ENCODE data around the gene GCA.
A peak's percentile ranks its signal among the peaks of the same experiment; 100 is the strongest.

DNA sequence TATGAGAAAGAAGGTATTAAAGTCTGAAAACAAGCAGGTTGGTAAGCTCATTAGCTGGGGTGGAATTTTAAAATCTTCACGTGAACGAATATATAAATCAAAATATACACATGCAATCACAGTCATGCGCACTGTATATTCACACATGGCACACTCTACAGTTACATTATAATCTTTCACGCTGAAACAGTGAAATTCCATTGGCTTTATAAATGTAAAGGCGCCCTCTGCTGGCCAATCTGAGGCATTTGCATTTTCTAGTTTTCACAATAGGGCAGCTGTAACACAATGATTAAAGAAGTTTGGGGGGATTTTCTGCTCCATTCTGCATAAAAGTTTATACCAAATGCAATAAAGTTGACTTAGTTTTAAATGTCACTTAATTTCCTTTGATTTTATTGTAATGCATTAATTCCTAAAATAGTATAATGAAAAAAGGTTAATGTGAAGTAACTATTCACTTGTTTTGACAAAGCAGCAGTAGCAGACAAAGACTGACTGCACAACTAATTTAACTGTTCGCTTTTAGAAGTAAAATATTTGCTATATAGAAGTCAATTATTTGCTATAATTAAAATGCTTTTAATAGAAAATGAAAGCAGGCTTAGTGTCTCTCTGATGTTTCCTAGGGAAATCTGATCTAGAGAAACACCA lies 42.7 kb upstream of the GCA start:
- TF ChIP-seq EP300 (IDR thresholded peaks at IDR 0.05) (no peak), CTCF (IDR thresholded peaks at IDR 0.05) (peak; percentile 82 to 89 (median 84)), POLR2A (IDR thresholded peaks at IDR 0.05) (no peak), POLR2AphosphoS5 (IDR thresholded peaks at IDR 0.05) (no peak)

Data from gastroesophageal sphincter (tissue), 3 donors.